Femur (tissue), 1 donor: ENCODE data around the gene BMAL1.
A peak's percentile ranks its signal among the peaks of the same experiment; 100 is the strongest.

Source experiments
- DNase-seq: peaks from one replicate; pipeline ENCODE4 v3.0.0-alpha.2; 2017

Gene BMAL1

DNA sequence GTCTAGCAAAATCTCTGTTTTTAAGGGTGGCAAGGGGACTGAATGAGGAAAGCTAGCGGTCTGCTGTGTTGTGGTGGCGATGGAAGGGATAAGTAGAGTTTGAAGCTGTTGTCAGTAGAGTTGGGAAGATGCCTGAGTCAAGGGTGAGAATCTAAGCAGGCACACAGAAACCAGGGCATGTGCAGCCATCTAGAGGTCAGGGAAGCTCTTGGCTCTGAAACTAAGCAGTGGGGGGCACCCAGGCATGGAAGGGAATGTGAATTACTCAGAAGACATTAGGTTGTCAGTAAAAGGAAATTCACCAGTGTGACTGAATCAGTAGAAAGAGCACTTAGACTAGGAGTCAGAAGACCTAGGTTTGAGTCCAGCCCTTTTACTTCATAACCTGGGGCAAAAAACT lies 15.4 kb downstream of the BMAL1 start:
- DNase-seq, result no peak

DNA sequence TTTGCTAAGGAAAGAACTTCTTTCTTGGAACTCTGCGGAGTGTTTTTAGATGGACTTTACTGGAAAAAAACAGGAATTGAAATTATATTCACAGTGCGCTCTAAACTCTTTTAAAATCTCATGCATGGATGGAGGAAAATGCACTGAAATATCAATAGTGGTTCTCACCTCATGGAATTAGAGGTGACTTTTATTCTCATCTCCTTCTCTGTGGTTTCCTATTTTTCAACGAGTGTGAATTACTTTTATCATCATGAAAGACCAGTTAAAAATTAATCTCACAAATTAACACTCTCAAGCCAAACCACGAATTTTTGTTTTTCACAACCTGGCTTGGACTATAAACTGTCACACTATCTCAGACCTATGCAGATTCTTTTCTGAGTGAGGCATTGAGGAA lies 16.6 kb downstream of the BMAL1 start:
- DNase-seq, result no peak

- no peak for DNase-seq
These were observed 17.4 kb downstream of the BMAL1 start for GRCh38 chr11:13294771-13295579.

GRCh38 chr11:13297308-13297916 lies 19.8 kb downstream of the BMAL1 start:
- DNase-seq, result no peak

- DNase-seq, result no peak
These were observed 20.3 kb downstream of the BMAL1 start for GRCh38 chr11:13297917-13298356.

DNA sequence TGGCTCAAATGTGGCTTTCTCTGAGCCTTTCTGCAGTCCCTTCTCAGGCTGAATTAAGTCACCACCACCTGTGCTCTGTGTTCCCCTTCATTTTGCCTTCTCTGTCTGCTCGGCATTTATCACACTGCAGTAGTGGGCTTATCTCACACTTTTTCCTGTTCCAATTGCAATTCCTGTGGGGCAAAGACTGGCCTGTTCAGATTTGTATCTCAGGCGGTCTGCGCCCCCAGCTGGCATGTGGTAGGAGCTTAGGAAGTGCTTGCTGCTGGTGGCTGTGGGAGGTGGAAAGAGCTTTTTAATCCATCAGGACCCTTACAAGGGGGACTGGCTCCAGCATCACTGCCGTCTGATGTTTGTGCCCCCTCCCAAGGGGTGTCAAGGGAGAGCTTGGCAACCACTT lies 21.2 kb downstream of the BMAL1 start:
- DNase-seq, result no peak

DNA sequence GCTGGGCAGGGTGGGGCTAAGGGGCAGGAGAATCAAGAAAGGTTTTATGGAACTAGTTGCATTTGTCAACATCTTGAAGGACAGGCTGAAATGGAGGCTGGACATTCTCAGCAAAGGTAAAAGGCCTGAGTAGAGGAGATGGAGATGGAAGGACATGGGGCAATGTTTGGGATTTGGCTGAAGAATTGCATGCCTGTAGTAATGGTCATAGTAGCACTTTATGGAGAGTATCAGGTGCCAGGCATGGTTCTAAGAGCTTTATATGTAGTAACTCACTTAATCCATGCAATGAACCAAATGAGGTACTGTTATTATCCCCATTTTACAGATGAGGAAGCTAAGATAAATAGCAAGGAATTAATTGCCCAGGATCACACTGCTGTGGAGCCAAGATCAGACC lies 23.9 kb downstream of the BMAL1 start:
- DNase-seq, result no peak

DNA sequence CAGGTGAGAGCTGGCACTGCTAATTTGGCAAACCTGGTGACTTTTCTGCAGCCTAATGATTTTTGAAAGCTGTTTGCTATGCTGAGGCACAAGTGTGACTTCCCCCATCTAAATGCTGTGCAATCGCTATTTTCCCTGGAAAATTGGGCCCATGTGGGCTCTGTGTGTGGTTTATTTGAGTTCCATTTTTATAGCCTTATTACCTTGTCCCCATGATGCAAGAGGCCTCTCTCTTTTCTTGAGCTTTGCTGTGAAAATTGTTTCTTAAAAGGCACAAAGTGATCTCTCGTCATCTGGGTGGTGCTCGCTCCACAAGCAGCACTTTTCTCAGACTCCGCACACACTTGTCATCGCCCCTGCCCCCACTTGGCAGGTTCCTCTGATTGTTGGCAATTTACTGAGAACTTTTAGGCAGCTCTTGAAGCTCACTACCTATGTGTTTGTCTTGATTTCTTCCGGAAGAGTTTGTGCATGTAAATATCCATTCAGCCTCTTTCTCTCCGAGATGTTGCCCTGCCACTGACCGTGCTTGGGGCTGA lies 24.9 kb downstream of the BMAL1 start:
- DNase-seq, result no peak

DNA sequence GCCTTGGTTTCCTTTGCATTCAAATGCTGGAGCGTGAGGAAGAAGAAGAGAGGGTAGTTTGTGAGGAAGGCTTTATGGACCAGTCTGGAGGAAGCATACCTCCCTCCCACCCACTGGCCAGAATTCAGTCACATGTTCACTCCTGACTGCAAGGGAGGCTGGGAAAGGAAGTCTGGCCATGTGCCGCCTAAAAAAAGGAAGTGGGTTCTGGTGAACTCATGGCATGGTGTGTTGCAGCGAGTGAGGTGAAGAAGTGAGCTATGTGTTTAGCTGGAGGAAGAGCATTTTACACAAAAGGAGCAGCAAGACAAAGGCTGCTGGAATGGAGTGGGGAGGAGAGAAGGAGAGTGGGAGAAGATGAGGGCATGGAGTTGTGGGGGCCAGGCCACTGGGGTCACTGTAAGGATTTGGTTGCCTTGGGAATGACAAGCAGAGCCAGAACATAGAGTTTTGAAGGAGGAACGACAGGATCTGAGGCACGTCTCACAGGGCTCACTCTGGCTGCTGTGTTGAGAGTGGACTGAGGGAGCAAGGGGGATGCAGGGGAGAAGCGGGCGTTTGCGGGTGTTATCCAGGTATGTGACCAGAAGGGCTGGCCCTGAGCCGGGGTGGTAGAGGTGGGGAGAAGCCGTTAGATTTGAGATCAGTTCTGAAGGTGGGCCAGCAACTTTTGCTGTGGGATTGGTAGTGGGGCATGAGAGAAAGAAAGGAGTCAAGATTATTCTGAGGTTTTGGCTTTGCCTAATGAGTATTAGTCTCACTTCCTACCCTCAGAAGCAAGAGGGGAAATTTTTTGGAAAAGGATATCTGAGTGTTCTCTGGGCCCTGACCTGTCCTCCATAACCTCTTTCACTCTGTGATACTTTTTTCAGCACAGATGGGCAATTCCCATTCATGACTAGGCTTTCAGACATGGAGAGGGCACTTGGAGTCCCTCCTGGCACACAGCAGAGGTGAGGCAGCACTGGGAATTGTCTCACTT lies 26.4 kb downstream of the BMAL1 start:
- DNase-seq, result no peak

GRCh38 chr11:13304655-13305335 lies 27.2 kb downstream of the BMAL1 start:
- no peak for DNase-seq

DNA sequence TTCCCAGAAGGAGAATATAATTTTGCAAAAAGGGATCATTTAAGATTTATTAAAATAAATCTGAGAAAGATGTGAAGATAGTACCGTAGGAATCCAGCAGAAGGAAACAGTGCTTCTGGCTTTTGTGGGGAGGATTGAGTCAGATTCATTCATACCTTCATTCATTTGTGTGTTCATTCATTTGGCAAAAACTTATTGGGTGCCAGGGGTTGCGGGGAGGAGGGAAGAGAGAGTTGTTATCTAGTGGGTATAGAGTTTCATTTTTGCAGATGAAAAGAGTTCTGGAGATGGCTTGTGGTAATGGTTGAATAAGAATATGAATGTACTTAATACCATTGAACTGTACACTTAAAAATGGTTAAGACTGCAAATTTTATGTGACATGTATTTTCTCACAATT lies 31.1 kb downstream of the BMAL1 start:
- DNase-seq, result no peak

DNA sequence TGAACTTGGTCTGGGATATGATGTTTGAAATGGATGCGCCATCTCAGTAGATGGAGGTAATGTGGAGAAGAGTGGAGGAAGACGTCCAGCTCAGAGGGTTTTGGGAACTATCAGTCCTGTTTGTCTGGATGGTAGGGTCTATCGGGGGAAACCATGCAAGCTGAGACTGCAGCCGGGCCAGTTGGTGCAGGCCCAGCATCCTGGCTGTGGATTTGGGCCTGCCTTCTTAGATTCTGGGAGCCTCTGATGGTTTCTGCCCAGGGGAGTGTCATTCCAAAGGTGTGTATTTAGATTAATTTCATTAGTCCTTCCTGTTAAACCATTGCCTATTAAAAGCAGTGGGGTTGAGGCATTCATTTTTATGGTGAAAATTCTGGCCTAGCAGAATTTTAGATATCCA lies 31.6 kb downstream of the BMAL1 start:
- DNase-seq, result no peak

DNA sequence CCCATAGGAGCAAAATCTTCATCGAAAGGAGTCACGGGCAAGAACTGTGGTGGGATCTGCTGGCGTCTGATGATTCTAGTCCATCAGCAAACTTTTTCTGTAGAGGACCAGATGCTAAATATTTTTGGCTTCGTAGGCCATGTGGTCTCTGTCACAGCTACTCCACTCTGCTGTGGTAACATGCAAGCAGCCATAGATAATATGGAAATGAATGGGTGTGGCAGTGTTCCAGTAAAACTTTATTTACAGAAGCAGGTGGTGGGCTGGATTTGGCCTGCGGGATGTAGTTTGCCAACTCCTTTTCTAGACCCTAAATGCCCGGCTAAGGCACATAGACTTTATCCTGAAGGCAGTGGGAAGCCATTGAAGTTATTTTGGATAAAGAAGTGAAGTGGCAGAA lies 32.9 kb downstream of the BMAL1 start:
- peak; percentile 44 for DNase-seq

- no peak for DNase-seq
These were observed 34.0 kb downstream of the BMAL1 start for GRCh38 chr11:13311570-13311969.

- no peak for DNase-seq
These were observed 35.6 kb downstream of the BMAL1 start for GRCh38 chr11:13313005-13313819.

GRCh38 chr11:13314676-13315394 lies 37.2 kb downstream of the BMAL1 start:
- DNase-seq, result no peak

DNA sequence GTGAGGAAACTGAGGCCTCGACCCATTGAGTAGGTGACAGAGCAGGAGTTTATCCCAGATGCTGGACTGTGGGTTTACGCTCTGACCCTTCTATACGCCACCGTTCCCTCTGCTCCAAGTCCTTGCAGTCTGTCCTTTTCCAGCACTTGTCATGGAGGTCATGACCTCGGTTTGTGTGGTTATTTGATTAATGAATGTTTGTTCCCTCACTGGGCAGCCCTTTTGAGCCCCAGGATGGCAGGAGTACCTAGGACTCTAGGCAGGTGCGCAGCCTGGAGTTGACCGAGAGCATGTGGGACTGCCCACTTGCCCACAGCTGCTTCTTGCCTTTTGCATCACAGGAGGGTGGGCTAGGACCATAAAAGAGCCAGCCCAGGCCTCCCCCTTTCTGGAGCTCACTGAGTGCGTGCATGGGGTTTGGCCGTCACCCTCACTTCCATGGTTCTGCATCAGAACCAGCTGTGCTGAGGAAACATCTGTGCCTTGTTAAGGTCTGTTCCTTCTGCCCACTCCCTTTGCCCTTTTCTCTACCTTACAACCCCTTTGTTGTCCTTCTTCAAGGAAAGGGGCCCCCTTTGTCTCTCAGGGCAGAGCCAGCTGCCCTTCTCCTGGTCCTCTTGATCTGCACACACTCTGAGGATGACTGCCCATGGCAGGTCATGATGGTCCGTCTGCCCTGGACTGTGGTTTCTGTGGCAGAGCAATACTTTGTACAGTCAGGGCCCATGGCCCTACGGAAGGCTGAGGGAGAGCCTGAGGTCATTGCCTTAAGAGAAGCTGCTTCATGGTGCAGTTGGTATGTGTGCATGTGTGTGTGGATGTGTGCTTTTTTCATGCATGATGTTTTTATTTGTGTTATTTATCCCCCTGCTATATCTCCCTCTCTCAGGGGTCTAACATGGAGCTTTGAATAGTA lies 38.2 kb downstream of the BMAL1 start:
- DNase-seq, result no peak

GRCh38 chr11:13316528-13316961 lies 39.0 kb downstream of the BMAL1 start:
- no peak for DNase-seq

GRCh38 chr11:13317293-13318080 lies 39.9 kb downstream of the BMAL1 start:
- DNase-seq, result no peak
